ENCODE data around the gene CDC20.

CDC20 gene

DNA sequence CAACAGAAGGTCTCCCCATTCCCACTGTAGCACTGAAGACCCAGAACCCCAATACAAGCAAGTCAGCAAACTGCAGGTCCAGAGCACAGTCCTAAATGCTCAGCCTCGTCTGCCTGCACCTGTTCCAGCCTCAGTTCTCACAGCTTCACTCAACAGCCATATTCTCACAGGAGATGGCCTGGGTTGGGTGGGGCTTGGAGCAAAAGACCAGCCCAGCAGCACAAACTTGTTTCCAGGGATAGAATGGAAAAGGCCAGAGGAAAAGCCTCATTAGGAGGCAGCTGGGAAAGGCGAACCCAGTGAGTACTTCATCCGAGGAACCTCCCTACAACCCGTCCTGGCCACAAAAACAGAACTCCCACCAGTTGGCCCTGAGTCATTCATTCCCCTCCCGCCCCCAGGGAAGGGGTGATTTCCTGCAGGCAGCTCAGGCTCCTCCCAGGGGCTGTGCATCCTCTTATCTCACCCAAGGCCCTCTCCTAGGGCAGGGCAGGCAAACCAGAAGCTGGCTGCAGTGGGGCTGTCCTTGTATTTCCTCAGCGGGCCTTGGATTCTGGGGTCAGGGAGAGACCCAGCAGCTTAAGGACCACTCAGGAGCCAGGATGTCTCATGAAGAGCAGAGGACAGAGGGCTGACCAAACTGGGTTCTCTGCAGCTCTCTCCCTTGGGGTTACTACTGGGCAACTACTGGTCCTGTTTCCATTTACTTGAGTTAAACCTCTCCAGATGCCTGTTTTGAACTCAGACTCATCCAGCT lies 28.6 kb upstream of the CDC20 start:
- peak; percentile 76 for DNase-seq (ENCODE audit: low read depth, low spot score)

DNA sequence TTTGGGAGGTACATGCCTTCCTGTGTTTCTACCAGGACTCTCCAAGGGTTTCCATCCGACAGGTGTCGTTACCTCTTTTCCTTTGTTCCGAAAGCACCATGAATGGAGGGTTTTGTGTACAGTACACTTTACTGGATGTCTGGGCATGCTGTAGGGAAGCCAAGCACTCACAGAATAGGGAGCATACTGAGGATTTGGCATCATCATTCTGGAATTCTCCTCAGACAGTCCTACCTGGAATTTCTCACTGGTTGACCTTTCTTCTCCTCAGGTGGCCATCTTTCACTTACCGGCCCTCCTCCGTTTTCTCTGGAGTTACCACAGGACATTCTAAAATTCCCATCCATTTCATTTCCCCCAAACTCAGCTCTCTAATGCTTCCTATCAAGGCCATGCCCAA lies 27.1 kb upstream of the CDC20 start:
- DNase-seq (ENCODE audit: low read depth, low spot score): no peak

DNA sequence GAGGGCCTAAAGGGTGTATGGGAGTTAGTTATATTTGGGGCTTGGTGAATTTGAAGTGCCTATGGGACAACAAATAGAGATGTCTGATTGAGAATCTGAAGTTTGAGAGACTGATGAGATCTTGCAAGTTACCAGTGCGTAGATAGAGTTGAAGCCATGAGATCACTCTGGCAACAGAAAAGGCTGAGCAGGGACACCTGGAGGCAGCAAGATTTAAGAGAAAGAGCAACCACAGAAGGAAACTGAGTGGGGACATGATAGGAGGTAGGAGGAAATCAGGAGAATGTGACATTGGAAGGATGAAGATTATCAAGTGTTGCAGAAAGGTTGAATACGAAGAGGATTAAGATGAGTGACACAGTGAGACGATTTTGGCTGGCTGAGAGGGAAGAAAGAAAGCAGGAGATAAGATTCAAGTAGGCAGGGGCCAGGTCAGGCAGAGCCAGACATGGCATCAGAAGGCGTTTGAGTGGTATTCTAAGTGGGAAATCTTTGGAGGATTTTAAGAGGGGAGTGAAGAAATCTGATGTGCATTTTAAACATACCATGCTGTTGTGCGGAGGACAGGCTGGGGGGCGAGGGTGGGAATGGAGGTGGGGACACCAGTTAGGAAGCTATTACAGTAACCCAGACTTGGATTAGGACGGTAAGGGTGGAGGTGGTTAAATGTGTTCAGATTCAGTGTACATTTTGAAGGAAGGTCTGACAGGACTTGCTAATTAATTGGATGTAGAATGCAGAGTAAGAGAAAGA lies 24.2 kb upstream of the CDC20 start:
- no peak for DNase-seq (ENCODE audit: low read depth, low spot score)

DNA sequence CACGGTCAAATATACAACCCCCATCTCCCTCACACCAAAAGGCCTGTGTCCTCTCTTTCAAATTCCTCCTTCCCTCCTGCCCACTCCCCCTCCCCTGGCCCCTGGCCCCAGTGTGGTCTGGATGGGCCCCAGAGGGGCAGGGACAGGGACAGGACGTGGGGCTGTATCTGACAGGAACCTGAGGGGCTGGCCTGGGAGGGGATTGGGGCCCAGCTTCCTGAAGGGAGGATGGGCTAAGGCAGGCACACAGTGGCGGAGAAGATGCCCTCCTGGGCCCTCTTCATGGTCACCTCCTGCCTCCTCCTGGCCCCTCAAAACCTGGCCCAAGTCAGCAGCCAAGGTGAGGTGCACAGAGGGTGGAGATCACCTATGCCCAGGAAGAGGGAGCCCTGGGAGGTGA lies 21.2 kb upstream of the CDC20 start, which contains the start of gene MPL:
TSS of gene MPL (plus strand) at position 231 of the 400 bp plus-strand sequence. CDS start at position 262, 31 bp downstream.
- DNase-seq (ENCODE audit: low read depth, low spot score): no peak

DNA sequence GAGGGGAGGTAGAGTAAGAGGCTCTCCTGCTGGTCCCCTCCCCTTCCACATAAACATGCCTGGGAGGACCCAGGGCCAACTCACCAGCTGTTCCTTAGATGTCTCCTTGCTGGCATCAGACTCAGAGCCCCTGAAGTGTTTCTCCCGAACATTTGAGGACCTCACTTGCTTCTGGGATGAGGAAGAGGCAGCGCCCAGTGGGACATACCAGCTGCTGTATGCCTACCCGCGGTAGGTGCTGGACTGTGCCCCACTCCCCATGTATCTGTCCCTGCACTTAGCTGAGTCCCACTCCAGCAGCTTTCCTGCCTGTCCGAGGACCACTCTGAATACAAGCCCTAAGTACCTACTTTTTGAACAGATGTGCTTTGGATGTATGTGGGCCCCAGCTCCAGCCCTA lies 20.8 kb upstream of the CDC20 start:
- DNase-seq (ENCODE audit: low read depth, low spot score): no peak

DNA sequence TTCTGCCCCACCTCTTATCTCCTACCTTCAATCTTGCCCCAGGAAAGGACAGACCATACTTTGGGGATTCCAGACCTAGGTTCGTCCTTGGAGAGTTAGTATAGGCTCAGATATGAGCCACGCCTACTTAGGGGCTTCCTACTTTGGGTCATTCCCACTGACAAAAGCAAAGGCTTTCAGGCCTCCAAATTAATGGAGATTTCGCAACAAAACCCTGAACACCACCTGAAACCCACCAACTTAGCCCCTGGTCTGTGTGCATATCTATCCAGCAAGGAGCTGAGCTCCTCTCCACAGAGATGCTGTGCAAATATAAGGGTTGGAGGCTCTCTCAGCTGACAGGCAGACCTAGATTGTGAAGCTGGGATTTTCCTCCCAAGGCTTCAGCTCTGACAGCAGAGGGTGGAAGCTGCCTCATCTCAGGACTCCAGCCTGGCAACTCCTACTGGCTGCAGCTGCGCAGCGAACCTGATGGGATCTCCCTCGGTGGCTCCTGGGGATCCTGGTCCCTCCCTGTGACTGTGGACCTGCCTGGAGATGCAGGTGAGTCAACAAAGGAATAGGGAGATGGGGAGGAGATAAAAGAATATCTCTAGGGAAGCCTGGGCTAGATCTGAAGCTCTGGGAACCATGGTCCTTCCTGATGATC lies 19.1 kb upstream of the CDC20 start:
- DNase-seq (ENCODE audit: low read depth, low spot score): no peak

DNA sequence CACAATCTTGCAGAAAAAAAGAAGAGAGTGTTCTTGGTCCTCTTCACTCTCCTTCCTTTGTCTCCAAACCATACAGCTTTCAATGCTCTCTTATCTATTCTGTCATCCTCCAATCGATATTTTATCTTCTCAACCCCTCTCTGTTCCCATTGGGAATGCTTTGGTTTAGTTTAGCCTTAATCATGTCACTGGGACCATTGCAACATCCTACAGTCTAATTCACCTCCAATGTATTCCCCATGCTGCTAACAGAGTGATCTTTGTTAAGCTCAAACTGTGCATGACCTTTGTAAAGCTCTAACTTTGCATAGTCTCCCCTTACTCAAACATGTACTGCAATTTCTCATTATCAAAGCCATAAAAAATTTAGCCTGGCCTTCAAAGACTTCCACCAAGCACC lies 18.2 kb upstream of the CDC20 start:
- no peak for DNase-seq (ENCODE audit: low read depth, low spot score)

DNA sequence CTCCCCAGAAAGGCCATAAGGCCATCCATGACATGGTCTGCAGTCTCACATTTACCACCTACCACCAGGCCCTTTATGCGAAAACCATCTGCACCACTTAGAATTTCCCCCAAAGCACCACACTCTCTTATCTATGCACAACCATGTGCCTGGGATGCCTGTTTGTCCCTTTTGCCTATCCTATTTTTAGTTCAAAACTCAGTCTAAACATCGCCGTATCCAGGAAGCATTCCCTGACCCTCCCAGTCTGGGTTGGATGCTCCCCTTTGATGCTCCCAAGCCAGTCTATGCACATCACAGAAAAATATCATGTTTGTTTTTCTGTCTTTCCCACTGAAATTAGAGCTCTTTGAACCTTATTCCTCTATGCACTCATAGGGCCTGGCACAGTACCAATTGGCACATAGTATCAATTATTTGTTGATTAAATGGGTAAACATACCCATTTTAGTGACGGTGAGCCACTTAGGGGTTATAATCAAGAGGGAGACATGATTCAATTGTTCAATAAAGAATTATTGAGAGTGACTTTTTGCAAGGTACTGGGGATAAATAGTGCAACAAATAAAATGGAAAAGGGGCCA lies 14.4 kb upstream of the CDC20 start:
- no peak for DNase-seq (ENCODE audit: low read depth, low spot score)

DNA sequence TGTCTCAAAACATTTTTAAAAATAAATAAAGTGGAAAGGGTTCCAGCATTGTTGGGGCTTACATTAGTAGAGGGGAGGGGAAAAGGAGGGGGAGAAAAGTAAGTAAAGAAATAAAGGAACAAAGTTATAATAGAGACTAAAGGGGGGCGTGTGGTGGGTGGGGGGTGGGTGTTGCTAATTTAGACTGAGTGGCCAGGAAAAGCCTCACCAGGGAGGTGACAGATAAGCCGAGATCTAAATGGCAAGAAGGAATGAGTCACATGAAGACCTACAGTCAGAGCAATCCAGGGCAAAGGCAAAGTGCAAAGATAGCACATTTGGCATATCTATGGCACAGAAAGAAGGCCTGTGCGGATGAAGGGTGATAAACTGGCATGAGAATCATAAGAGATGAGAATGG lies 13.7 kb upstream of the CDC20 start:
- DNase-seq (ENCODE audit: low read depth, low spot score): no peak

DNA sequence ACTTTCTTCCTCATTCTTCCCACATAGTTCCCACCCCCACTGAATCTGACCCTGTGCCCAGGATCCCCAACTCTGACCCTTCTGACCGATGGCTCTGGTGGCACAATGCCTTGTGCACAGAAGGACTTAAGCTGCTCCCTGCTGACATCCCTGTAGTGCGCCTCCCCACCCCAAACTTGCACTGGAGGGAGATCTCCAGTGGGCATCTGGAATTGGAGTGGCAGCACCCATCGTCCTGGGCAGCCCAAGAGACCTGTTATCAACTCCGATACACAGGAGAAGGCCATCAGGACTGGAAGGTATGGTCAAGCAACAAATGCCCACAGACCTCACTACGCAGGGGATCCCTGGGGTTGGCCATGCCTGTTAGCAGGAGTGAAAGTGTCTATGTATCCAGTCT lies 12.1 kb upstream of the CDC20 start:
- no peak for DNase-seq (ENCODE audit: low read depth, low spot score)

DNA sequence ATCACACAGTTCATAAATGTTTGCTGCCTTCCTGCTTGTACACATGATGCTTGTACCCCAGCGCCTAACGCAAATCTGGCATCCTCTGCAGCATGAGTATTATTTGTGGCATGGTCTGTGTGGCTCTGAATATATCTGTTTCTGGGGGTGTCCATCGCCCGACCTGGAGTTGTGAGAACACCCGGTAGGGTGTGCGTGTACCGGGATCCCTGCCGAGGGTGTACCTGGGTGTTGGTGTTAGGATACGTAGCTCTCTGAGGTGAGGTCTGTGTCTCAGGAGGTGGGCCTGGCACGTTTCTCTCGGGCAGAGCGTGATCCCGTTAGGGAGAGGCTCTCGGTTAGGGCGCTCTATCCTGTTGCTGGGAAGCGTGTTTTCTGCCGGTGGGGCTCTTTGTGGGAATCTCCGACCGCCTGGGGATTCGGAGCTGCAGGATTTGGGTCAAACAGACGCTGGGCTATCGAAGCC lies 10.4 kb upstream of the CDC20 start:
- no peak for DNase-seq (ENCODE audit: low read depth, low spot score)

DNA sequence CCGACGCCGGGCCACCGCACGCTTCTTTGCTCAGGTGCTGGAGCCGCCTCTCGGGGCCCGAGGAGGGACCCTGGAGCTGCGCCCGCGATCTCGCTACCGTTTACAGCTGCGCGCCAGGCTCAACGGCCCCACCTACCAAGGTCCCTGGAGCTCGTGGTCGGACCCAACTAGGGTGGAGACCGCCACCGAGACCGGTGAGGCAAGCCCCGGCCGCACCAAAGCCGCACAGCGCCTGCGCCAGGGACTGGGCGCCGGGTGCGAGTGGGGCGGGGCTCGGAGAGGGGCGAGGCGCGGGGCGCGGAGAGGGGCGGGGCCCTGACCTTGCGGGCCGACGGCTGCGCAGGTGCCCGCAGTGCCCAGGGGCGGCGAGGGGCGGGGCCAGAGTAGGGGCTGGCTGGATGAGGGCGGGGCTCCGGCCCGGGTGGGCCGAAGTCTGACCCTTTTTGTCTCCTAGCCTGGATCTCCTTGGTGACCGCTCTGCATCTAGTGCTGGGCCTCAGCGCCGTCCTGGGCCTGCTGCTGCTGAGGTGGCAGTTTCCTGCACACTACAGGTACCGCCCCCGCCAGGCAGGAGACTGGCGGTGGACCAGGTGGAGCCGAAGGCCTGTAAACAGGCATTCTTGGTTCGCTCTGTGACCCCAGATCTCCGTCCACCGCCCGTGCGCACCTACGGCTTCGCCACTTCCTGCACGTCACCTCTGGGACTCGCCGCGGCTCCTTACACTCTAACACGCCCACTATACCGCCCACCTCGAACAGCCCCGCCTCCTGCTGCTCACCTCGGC lies 9.8 kb upstream of the CDC20 start:
- DNase-seq (ENCODE audit: low read depth, low spot score): peak; percentile 97

DNA sequence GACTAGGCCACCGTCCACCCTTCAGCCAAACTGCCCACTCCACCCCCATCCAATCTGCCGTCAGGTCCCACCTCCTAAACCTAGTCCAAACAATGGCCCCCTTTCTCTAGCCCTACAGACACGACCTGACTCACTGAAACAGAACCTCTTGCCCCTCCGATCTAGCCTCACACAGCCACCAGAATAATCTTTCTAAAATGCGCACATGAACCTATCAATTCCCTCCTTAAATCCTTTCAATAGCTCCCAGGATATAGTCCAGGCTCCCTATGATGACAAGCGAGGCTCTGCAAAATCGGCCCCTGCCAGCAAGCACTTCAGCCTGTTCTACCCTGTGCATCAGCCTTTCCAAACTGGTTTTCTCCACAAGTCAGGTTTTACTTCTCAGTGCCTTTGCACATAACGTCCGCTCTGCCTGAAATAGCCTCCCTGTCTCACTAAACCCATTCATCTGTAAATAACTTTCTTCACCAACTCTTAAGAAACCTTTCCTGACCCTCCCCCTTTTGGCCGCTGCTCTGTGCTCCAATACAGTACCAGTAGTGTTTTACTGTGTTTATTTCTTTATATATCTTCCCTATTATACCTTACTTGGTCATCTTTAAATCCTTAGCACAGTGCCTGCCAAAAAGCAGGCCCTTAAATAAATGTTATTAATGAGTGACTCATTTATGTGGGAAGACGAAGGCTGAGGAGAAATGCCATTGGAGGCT lies 9.0 kb upstream of the CDC20 start:
- DNase-seq (ENCODE audit: low read depth, low spot score): no peak

DNA sequence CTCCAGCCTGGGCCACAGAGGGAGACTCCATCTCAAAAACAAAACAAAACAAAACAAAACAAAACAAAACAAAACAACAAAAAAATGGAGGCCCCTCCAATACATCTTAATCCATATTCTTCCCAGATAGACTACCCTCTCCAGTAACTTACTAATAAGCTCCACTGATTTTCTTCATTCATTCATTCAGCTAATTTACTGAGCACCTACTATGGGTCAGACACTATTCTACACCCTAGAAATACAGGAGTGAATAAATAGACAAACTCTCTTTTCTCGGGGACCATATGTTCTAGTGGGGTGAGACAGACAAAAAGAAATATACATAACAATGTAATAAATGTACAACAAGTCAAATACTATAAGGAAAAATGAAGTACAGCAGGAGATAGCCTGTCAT lies 7.8 kb upstream of the CDC20 start:
- no peak for DNase-seq (ENCODE audit: low read depth, low spot score)

DNA sequence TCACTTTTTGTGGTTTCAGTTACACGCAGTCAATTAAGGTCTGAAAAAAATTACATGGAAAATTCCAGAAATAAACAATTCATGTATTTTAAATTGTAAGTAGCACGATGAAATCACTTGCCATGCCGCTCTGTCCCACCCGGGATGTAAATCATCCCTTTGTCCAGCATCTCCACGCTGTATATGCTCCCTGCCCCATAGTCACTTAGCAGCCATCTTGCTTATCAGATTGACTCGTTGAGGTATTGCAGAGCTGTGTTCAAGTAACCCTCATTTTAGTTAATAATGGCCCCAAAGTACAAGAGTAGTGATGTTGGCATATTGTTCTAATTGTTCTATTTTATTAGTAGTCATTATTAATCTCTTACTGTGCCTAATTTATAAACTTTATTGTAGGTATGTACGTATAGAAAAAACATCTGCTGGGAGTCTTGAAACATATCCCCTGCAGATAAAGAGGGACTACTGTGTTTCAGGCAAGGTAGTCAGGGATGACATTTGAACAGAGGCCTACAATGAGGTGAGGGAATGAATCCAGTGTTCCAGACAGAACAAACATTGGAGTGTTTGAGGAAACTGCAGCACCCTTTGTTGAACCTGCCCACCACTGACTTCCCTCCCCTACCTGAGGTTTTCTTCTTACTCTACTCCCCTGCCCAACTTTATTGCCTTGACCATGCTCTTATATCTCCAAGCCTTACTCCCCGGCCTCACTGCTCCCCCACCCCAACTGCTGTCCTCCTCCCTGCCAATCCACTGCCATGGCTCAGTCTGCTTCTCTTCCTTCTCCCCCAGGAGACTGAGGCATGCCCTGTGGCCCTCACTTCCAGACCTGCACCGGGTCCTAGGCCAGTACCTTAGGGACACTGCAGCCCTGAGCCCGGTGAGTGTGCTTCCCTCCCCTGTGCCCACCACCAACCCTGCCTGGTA lies 7.1 kb upstream of the CDC20 start:
- no peak for DNase-seq (ENCODE audit: low read depth, low spot score)

DNA sequence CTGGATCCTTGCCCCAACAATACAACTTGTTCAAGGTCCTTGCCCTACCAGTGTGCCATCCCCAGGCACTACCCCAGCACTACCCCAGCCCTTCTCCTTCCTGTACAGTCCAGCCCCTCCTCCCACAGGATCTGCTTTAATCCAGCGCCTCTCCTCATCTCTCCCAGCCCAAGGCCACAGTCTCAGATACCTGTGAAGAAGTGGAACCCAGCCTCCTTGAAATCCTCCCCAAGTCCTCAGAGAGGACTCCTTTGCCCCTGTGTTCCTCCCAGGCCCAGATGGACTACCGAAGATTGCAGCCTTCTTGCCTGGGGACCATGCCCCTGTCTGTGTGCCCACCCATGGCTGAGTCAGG lies 6.5 kb upstream of the CDC20 start:
- no peak for DNase-seq (ENCODE audit: low read depth, low spot score)

DNA sequence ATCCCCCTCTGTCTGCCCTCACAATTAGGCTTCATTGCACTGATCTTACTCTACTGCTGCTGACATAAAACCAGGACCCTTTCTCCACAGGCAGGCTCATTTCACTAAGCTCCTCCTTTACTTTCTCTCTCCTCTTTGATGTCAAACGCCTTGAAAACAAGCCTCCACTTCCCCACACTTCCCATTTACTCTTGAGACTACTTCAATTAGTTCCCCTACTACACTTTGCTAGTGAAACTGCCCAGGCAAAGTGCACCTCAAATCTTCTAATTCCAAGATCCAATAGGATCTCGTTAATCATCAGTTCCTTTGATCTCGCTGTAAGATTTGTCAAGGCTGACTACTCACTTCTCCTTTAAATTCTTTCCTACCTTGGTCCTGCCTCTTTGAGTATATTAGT lies 5.9 kb upstream of the CDC20 start:
- DNase-seq (ENCODE audit: low read depth, low spot score): no peak

DNA sequence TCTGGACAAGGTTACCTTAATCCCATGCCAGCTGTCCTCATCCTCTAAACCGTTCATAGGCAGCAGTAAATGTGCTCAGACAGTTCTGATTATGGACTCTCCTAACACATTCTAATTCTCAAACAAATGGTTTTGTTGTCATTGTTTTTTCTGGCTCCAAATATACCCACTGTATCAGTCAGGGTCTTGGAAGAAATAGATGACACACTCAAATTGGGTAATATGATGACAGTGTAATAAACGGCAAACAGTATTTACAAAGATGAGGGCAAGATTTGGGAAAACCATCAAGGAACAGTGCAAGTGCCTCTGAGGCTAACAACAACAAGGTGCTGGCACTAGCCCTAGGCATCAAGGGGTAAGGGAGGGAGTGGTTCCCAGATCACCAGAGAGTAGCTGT lies 4.3 kb upstream of the CDC20 start:
- DNase-seq (ENCODE audit: low read depth, low spot score): no peak

DNA sequence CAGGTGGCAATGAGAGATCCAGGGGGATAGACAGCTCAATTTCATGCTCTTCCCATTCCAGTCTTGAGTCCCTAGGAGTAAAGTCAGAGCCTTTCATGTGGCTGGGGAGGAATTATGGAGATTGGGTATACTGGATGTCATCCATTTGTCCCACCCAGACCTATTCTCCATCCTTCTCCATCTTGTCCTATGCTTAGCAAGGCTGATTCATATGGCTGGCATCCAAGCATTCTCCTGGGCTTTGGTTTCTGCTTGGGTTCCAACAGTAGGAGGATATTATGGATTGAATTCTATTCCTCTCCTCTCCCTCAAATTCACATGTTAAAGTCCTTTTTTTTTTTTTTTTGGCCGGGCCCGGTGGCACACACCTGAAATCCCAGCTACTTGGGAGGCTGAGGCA lies 3.8 kb upstream of the CDC20 start:
- DNase-seq (ENCODE audit: low read depth, low spot score): no peak

DNA sequence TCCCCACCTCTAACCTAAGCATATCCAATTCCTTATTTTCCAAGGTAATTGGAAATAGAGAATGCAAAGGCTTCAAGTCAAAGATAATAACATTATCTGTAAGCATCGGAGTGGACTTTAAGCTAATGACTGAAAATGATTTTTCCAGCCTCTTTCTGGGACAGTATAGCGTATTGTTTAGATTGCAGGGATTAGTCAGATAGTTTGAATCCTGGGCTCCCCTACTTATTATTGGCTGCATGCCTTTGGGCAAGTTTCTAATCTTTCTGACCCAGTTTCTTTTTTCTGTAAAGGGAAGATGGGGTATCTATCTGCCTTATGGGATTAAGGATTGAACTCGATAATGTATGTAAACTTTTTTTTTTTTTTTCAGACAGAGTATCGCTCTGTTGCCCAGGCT lies 1.5 kb upstream of the CDC20 start:
- DNase-seq (ENCODE audit: low read depth, low spot score): no peak

All from ELF-1 (cell line).